ENCODE measurements around the gene NKD2. TPM values are rescaled to one million over a fixed set of nuclear protein-coding genes. Genes with fewer than 3 reads are reported as not detected.
"Not testable (repeated sequence)": the region's sequence is repeated elsewhere in the genome, so short reads cannot be mapped to it uniquely, and the experiment has no call there.

NKD2 gene
- total RNA-seq, 1 experiment from 2014 or later: not detected

DNA sequence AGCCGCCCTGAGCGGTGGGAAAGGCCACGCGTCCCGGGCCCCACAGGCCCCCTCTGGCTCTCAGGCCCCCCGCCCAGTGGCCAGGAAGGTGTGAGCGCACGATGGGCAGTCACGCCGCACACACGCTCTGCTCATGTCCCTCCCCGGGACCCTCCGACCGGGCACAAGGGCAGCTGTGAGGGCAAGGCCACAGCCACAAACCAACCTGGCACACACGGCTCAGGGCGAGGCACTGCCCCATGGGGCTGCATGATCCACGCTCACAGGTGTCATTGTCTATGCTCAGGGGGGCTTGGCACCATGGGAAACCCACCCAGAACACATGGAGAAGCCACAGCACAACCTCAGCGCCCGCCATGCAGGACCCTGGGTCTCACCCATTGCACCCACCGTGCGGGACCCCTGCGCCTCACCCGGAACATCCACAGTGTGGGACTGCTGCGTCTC, 52.0 kb downstream of the NKD2 start:
- Histone ChIP-seq H3K27ac (ENCODE audit: low read length) (no peak overlapping the region), H3K79me2 (ENCODE audit: low read length) (no peaks in the 10 kb centered on the region), H2AFZ (ENCODE audit: low read length) (no peak overlapping the region), H3K36me3 (ENCODE audit: insufficient read depth, low read length) (no peaks in the 10 kb centered on the region), H3K9me3 (ENCODE audit: low read length) (no peaks in the 10 kb centered on the region), H3K9ac (ENCODE audit: low read length) (no peak overlapping the region), H4K20me1 (ENCODE audit: insufficient read depth, low read depth, low read length) (no peaks in the 10 kb centered on the region), H3K4me1 (ENCODE audit: low read length) (no peaks in the 10 kb centered on the region), H3K4me3 (ENCODE audit: low read length) (no peak overlapping the region), H3K27me3 (ENCODE audit: low read length) (no peaks in the 10 kb centered on the region), H3K4me2 (ENCODE audit: low read depth, low read length, poor library complexity, severe bottlenecking) (no peak overlapping the region), H3K9me2 (replicated peaks; ENCODE audit: insufficient read depth, low read length) (no peaks in the 10 kb centered on the region)
- DNase-seq: no peak

DNA sequence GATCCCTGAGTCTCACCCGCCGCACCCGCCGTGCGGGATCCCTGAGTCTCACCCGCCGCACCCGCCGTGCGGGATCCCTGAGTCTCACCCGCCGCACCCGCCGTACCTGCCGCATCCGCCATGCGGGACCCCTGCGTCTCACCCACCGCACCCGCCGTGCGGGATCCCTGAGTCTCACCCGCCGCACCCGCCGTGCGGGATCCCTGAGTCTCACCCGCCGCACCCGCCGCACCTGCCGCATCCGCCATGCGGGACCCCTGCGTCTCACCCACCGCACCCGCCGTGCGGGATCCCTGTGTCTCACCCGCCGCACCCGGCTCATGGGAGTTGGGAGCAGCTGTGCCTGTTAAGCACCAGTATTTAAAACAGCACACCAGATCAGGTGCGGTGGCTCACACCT, 52.7 kb downstream of the NKD2 start:
- H3K9me2 ChIP-seq (replicated peaks; ENCODE audit: insufficient read depth, low read length); H3K4me1 ChIP-seq (ENCODE audit: low read length); H2AFZ ChIP-seq (ENCODE audit: low read length); H3K4me2 ChIP-seq (ENCODE audit: low read depth, low read length, poor library complexity, severe bottlenecking); H3K36me3 ChIP-seq (ENCODE audit: insufficient read depth, low read length); DNase-seq; H3K9ac ChIP-seq (ENCODE audit: low read length); H3K27me3 ChIP-seq (ENCODE audit: low read length); H3K4me3 ChIP-seq (ENCODE audit: low read length); H3K27ac ChIP-seq (ENCODE audit: low read length); H4K20me1 ChIP-seq (ENCODE audit: insufficient read depth, low read depth, low read length); H3K9me3 ChIP-seq (ENCODE audit: low read length); H3K79me2 ChIP-seq (ENCODE audit: low read length): not testable (repeated sequence)

DNA sequence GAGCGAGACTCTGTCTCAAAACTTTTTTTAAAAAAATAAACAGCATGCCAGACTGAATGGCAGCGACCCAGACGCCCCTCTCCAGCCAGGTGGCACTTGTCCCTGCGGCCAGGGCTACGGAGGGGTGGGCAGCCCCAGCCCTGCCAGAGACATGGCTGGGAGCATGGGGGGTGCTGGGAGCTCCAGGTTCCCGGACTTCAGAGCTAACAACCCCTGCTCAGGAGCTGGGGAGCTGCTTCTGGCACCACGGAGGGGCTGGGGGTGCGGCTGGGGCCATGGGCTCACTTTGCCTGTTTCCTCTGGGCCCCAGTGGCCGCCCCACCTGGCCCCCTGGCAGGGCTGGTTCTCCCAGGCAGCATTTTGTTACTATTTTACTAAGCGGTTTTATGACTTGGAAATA, 53.3 kb downstream of the NKD2 start:
- Histone ChIP-seq H3K27me3 (ENCODE audit: low read length) (no peaks in the 10 kb centered on the region), H2AFZ (ENCODE audit: low read length) (no peak overlapping the region), H3K4me2 (ENCODE audit: low read depth, low read length, poor library complexity, severe bottlenecking) (no peak overlapping the region), H3K9me3 (ENCODE audit: low read length) (no peaks in the 10 kb centered on the region), H3K4me1 (ENCODE audit: low read length) (no peaks in the 10 kb centered on the region), H3K9ac (ENCODE audit: low read length) (no peak overlapping the region), H3K9me2 (replicated peaks; ENCODE audit: insufficient read depth, low read length) (no peaks in the 10 kb centered on the region), H3K79me2 (ENCODE audit: low read length) (no peaks in the 10 kb centered on the region), H3K4me3 (ENCODE audit: low read length) (no peak overlapping the region), H3K27ac (ENCODE audit: low read length) (no peak overlapping the region), H4K20me1 (ENCODE audit: insufficient read depth, low read depth, low read length) (no peaks in the 10 kb centered on the region), H3K36me3 (ENCODE audit: insufficient read depth, low read length) (no peaks in the 10 kb centered on the region)
- no peak for DNase-seq

DNA sequence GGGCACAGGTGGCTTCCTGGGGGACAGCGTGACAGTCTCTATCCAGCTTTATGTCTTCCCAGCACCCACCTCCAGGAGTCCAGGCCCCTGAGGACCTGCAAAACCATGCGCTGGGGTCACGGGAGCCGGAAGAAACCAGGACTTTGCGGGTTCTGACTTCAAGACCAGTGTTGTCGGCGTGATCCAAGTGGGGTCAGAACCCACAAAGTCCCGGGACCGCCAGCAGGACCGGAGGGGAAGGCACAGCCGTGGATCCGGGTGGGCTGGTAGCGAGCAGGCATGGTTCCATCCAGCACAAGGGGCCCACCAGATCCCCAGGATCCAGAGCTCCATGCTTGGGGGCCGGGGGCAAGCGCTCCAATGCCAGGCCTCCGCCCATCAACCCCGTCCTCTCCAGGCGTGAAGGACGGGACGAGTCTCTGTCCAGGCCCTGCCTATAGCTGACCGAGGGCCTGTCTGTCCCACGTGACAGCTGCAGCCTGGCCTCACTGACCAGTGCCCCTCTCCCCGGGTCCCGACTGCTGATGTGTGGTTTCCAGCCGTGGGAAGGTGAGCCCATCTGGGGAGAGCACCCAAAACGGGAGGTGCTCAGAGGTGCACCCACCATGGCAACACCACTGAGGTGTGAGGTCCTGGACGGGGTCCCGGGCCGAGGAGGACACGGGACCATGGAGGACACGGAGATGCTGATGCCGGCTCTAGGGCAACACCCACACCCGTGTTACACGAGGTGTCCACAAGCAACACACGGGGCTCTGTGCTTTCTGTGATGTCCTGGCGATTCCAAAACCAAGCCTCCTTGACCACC, 54.4 kb downstream of the NKD2 start:
- no peaks in the 10 kb centered on the region for H3K4me1 ChIP-seq (ENCODE audit: low read length)
- no peak overlapping the region for H3K9ac ChIP-seq (ENCODE audit: low read length)
- no peaks in the 10 kb centered on the region for H3K9me2 ChIP-seq (replicated peaks; ENCODE audit: insufficient read depth, low read length)
- no peak overlapping the region for H2AFZ ChIP-seq (ENCODE audit: low read length)
- DNase-seq: no peak
- no peak overlapping the region for H3K4me3 ChIP-seq (ENCODE audit: low read length)
- H4K20me1 ChIP-seq (ENCODE audit: insufficient read depth, low read depth, low read length): no peaks in the 10 kb centered on the region
- H3K9me3 ChIP-seq (ENCODE audit: low read length): no peaks in the 10 kb centered on the region
- H3K27ac ChIP-seq (ENCODE audit: low read length): no peak overlapping the region
- no peaks in the 10 kb centered on the region for H3K36me3 ChIP-seq (ENCODE audit: insufficient read depth, low read length)
- no peaks in the 10 kb centered on the region for H3K79me2 ChIP-seq (ENCODE audit: low read length)
- no peak overlapping the region for H3K4me2 ChIP-seq (ENCODE audit: low read depth, low read length, poor library complexity, severe bottlenecking)
- no peaks in the 10 kb centered on the region for H3K27me3 ChIP-seq (ENCODE audit: low read length)

DNA sequence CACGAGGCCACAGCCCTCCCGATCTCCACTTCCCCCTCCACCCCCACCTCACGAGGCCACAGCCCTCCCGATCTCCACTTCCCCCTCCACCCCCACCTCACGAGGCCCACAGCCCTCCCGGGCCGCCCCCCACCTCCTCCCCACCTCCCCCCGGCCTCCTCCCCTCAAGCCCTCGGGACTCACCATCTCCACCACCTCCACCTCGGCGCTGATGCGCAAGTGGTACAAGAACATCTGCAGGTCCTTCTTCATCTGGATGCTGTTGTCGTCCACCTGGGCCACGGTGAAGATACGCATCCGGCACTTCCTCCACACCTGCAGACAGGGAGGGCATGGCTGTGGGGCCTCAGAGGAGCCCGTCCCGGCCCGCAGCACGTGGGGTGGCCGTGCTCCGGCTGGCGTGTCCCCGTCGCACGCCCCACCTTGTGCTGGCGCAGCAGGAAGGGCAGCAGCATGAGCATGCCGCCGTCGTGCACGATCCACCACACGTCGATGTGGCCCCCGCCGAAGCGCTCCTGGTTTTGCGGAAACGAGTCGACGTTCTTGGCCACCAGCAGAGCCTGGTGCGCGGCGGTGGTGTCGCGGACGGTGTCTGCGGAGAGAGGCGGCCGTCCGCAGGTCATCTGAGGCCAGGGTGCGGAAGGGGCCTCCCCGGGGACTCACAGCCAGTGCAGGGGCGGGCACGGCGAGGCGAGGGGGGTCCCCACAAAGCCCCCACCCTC, 55.2 kb downstream of the NKD2 start:
- no peak overlapping the region for H3K4me3 ChIP-seq (ENCODE audit: low read length)
- H4K20me1 ChIP-seq (ENCODE audit: insufficient read depth, low read depth, low read length): no peaks in the 10 kb centered on the region
- H3K27me3 ChIP-seq (ENCODE audit: low read length): no peaks in the 10 kb centered on the region
- no peaks in the 10 kb centered on the region for H3K9me2 ChIP-seq (replicated peaks; ENCODE audit: insufficient read depth, low read length)
- no peaks in the 10 kb centered on the region for H3K36me3 ChIP-seq (ENCODE audit: insufficient read depth, low read length)
- H3K79me2 ChIP-seq (ENCODE audit: low read length): no peaks in the 10 kb centered on the region
- H3K9me3 ChIP-seq (ENCODE audit: low read length): no peaks in the 10 kb centered on the region
- H3K9ac ChIP-seq (ENCODE audit: low read length): no peak overlapping the region
- H3K4me1 ChIP-seq (ENCODE audit: low read length): no peaks in the 10 kb centered on the region
- H2AFZ ChIP-seq (ENCODE audit: low read length): no peak overlapping the region
- DNase-seq: no peak
- no peak overlapping the region for H3K4me2 ChIP-seq (ENCODE audit: low read depth, low read length, poor library complexity, severe bottlenecking)
- H3K27ac ChIP-seq (ENCODE audit: low read length): no peak overlapping the region

DNA sequence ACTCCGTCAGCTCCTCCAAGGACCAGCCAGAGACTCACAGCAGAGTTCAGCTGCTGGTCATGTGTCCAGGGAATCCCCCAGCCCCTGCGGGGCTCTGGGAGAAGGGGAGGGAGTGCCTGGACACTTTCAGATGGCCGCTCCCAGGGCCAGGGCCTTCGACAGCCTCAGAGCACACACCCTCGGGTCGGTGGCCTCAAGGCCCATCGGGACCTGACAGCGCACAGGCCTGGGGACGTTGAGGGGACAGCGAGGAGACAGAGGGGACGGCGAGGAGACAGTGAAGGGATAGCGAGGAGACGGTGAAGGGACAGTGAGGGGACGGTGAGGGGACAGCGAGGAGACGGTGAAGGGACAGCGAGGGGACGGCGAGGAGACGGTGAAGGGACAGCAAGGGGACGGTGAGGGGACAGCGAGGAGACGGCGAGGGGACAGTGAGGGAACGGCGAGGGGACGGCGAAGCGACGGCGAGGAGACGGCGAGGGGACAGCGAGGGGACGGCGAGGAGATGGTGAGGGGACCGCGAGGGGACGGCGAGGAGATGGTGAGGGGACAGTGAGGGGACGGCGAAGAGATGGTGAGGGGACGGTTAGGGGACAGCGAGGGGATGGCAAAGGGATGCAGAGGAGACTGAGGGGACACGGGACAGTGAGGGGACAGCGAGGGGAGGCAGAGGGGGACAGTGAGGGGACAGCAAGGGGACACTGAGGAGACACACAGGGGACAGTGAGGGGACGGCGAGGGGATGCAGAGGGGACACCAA, 56.0 kb downstream of the NKD2 start:
- Histone ChIP-seq H2AFZ (ENCODE audit: low read length) (no peak overlapping the region), H3K36me3 (ENCODE audit: insufficient read depth, low read length) (no peaks in the 10 kb centered on the region), H3K9ac (ENCODE audit: low read length) (no peak overlapping the region), H3K4me2 (ENCODE audit: low read depth, low read length, poor library complexity, severe bottlenecking) (no peak overlapping the region), H3K4me3 (ENCODE audit: low read length) (no peak overlapping the region), H3K27ac (ENCODE audit: low read length) (no peak overlapping the region), H3K27me3 (ENCODE audit: low read length) (no peaks in the 10 kb centered on the region), H3K9me3 (ENCODE audit: low read length) (no peaks in the 10 kb centered on the region), H3K4me1 (ENCODE audit: low read length) (no peaks in the 10 kb centered on the region), H3K79me2 (ENCODE audit: low read length) (no peaks in the 10 kb centered on the region), H3K9me2 (replicated peaks; ENCODE audit: insufficient read depth, low read length) (no peaks in the 10 kb centered on the region), H4K20me1 (ENCODE audit: insufficient read depth, low read depth, low read length) (no peaks in the 10 kb centered on the region)
- DNase-seq: no peak

DNA sequence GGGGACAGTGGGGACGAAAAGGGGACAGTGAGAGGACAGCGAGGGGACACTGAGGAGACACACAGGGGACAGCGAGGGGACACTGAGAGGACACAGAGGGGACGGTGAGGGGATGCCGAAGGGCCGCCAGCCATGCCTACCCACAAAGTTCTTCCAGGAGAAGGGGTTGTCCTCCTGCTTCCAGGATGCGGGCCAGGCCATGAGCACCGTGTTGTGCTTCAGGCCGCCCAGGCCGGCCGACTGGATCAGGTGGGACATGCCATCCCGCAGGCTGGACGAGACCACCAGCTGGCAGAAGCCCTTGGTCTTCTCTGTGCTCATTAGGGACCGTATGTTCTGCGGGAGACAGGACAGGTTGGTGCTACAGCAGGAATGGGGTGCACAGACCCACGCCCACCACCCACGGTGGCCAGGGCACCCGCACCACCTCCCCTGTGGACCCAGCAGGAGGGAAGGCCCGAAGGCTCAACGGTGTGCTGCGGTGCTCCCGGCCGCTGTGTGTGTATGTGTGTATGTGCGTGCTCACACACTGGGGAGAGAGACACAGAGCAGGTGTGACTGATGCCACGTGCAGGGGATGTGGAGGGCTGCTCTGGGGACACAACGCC, 56.6 kb downstream of the NKD2 start:
- no peaks in the 10 kb centered on the region for H4K20me1 ChIP-seq (ENCODE audit: insufficient read depth, low read depth, low read length)
- no peak overlapping the region for H3K27ac ChIP-seq (ENCODE audit: low read length)
- no peak for DNase-seq
- H3K36me3 ChIP-seq (ENCODE audit: insufficient read depth, low read length): no peaks in the 10 kb centered on the region
- no peak overlapping the region for H3K4me2 ChIP-seq (ENCODE audit: low read depth, low read length, poor library complexity, severe bottlenecking)
- no peaks in the 10 kb centered on the region for H3K9me2 ChIP-seq (replicated peaks; ENCODE audit: insufficient read depth, low read length)
- no peak overlapping the region for H3K9ac ChIP-seq (ENCODE audit: low read length)
- H2AFZ ChIP-seq (ENCODE audit: low read length): no peak overlapping the region
- H3K79me2 ChIP-seq (ENCODE audit: low read length): no peaks in the 10 kb centered on the region
- H3K9me3 ChIP-seq (ENCODE audit: low read length): no peaks in the 10 kb centered on the region
- no peaks in the 10 kb centered on the region for H3K4me1 ChIP-seq (ENCODE audit: low read length)
- H3K27me3 ChIP-seq (ENCODE audit: low read length): no peaks in the 10 kb centered on the region
- no peak overlapping the region for H3K4me3 ChIP-seq (ENCODE audit: low read length)
